ENCODE measurements around the gene DLG1.

DLG1 gene

GRCh38 chr3:197008436-197009209 is 289.8 kb downstream of the DLG1 start:
- FAIRE-seq (no peak), DNase-seq (ENCODE audit: insufficient read length, low spot score) (no peak)
- TF ChIP-seq, protein P1, sequence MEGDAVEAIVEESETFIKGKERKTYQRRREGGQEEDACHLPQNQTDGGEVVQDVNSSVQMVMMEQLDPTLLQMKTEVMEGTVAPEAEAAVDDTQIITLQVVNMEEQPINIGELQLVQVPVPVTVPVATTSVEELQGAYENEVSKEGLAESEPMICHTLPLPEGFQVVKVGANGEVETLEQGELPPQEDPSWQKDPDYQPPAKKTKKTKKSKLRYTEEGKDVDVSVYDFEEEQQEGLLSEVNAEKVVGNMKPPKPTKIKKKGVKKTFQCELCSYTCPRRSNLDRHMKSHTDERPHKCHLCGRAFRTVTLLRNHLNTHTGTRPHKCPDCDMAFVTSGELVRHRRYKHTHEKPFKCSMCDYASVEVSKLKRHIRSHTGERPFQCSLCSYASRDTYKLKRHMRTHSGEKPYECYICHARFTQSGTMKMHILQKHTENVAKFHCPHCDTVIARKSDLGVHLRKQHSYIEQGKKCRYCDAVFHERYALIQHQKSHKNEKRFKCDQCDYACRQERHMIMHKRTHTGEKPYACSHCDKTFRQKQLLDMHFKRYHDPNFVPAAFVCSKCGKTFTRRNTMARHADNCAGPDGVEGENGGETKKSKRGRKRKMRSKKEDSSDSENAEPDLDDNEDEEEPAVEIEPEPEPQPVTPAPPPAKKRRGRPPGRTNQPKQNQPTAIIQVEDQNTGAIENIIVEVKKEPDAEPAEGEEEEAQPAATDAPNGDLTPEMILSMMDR (IDR thresholded peaks at IDR 0.05; ENCODE audit: insufficient read depth, missing control alignments) = no peak

DNA sequence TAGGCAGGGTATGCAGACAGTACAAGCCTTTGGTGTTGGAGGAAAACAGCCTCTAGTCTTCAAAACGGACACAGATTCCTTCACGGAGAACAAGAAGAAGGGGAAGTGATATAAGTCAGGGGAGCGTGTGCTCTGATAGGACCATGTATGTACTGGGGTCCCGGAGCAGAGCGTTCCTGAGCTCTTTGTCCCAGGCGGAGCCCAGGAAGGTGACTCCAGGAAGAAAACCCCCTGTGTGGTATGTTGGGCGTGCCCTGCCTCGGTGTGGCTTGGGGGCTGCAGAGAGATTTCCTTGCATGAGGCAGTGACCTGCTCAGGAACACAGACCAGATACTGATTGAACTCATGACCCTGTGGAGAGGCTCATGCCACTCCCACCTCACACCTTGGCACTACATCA is 290.5 kb downstream of the DLG1 start:
- DNase-seq (ENCODE audit: insufficient read length, low spot score) (no peak), FAIRE-seq (no peak)
- TF ChIP-seq, protein P1 (IDR thresholded peaks at IDR 0.05; ENCODE audit: insufficient read depth, missing control alignments) = no peak

DNA sequence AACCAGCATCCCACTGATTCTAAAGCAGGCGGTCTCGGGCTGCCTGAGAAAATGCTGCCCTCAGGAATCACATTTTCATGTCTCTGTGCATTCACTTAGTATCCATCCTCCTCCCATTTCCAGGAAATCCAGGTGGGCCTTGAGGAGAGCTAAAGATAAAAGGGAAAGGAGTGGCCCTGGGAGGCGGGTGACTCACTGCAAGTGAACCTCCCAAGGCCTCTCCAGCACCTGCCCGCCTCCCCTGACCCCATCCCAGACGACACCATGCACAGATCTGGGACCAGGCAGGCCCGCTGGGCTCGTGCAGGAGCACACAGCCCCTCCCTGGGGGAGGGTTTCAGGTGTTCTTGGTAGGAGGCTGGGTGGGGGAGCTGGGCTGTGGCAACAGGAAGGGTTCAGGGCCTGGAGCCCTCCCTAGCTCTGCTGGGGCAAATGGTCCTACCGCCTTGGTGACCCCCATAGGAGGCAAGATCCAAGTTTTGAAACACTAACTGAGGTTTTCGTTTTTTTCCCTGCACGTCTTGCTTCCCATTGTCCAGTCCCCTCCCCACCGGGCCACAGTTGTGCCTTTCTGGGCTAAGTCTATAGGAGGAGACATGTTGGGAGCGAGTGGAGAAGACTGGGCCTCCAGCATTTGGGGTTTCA is 291.0 kb downstream of the DLG1 start:
- TF ChIP-seq, protein P1 (IDR thresholded peaks at IDR 0.05; ENCODE audit: insufficient read depth, missing control alignments) = no peak
- DNase-seq (ENCODE audit: insufficient read length, low spot score) = no peak
- no peak for FAIRE-seq

DNA sequence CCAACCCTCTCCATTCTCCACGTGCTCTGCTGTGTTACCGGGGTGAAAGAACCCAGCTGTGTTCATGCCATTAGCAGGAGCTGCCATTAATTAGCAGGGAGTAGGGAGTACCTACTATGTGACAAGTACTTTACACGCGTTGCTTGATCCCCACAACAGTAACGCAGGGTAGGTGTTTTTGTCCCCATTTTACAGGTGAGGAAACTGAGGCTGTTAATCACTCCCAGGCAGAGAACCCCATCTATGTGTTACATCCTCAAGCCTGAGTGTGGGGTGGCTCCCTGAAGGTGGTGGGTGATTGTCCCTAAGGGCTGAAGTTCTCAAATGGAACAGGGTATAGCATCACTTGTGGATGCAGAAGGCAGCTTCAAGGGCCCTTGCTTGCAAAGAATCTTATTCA is 291.6 kb downstream of the DLG1 start:
- FAIRE-seq = no peak
- TF ChIP-seq, protein P1 (IDR thresholded peaks at IDR 0.05; ENCODE audit: insufficient read depth, missing control alignments) = no peak
- DNase-seq (ENCODE audit: insufficient read length, low spot score) = no peak

GRCh38 chr3:197006446-197006845 is 292.0 kb downstream of the DLG1 start:
- no peak for DNase-seq (ENCODE audit: insufficient read length, low spot score)
- TF ChIP-seq, protein P1 (IDR thresholded peaks at IDR 0.05; ENCODE audit: insufficient read depth, missing control alignments) = no peak
- no peak for FAIRE-seq

DNA sequence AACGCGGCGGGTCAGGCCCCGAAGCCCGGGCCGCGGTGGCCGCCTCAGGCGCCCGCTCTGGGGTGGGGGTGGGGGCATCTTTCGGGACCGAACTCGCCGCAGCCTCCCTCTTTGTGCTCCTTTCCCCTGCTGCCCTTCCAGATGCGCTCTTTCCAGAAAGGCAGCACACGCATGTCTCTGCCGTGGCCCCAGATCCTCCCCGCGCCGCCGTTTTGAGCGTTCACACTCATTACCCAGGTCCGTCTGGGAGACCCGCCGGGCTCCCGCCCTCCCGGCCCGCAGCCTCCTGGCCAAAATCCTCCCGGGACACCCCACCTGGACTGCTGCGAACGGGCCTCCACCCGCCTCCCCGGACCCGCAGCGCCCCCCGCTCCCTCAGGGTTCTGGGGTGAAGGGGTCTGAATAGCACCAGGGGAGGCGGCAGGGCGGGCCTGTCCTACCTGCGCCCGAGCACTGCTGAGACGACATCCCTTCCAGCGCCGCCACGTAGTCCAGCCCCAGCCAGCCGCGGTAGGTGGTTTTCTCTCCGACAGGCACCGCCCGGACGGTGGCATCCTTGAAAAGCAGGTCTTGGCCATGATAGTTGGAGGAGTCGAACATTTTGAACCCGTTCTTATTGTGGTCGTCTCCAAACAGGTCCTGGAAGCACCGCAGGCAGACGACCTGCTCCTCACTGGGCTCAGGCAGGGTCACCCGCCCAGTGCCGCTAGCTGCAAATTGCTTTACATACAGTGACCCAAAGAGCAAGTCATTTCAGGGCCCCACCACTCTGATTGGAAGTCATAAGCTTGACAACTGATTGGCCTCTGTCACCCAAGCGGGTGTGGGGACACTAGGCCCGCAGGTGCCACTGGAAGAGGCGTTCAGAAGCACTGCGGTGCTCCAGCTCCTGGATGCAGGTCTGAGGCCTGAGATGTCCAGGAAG is 294.7 kb downstream of the DLG1 start:
- DNase-seq (ENCODE audit: insufficient read length, low spot score) (no peak), FAIRE-seq (no peak)
- TF ChIP-seq, protein P1 (IDR thresholded peaks at IDR 0.05; ENCODE audit: insufficient read depth, missing control alignments) = no peak
